Smooth muscle cell (in vitro differentiated cells): ENCODE data around the gene SFMBT2. TPM values are rescaled to one million over a fixed set of nuclear protein-coding genes. Genes with fewer than 3 reads are reported as not detected.

Experiments used
- DNase-seq: peaks from one replicate; lab custom pipeline; 2025; ENCODE audit not compliant: unreplicated experiment; lab: John Stamatoyannopoulos, UW
- H2AFZ ChIP-seq: fragments of 200-600 bp; sonication (generic); 2 replicates; pipeline ENCODE4 v1.6.0; 2016; ENCODE audit warnings: antibody characterized with exemption, low read depth, mild to moderate bottlenecking
- H3F3A ChIP-seq: fragments of 200-600 bp; sonication (generic); 2 replicates; pipeline ENCODE4 v1.6.0; 2017; ENCODE audit warnings: antibody characterized with exemption, low read depth
- H3K27ac ChIP-seq: fragments of 200-600 bp; sonication (generic); 2 replicates; pipeline ENCODE4 v1.5.1; 2016; ENCODE audit warnings: low read depth, mild to moderate bottlenecking
- H3K27me3 ChIP-seq: fragments of 200-600 bp; sonication (generic); 2 replicates; pipeline ENCODE4 v1.6.1; 2016; ENCODE audit warnings: low read depth, mild to moderate bottlenecking
- H3K36me3 ChIP-seq: fragments of 200-600 bp; sonication (generic); 2 replicates; pipeline ENCODE4 v1.5.1; 2016; ENCODE audit warnings: low read depth
- H3K4me1 ChIP-seq: fragments of 200-600 bp; sonication (generic); 2 replicates; pipeline ENCODE4 v1.5.1; 2016; ENCODE audit warnings: low read depth
- H3K4me2 ChIP-seq: fragments of 200-600 bp; sonication (generic); 2 replicates; pipeline ENCODE4 v1.6.0; 2016; ENCODE audit warnings: mild to moderate bottlenecking
- H3K4me3 ChIP-seq: fragments of 200-600 bp; sonication (generic); 2 replicates; pipeline ENCODE4 v1.5.1; 2016; ENCODE audit warnings: mild to moderate bottlenecking
- H3K79me2 ChIP-seq: fragments of 200-600 bp; sonication (generic); 2 replicates; pipeline ENCODE4 v1.6.0; 2016; ENCODE audit warnings: low read depth, mild to moderate bottlenecking
- H3K9ac ChIP-seq: fragments of 200-600 bp; sonication (generic); 2 replicates; pipeline ENCODE4 v1.6.0; 2016; ENCODE audit warnings: low read depth
- H3K9me3 ChIP-seq: fragments of 200-600 bp; sonication (generic); replicated peaks from 2 replicates; pipeline ENCODE4 v1.5.1; 2016; ENCODE audit warnings: low read depth
- H4K20me1 ChIP-seq: fragments of 200-600 bp; sonication (generic); 2 replicates; pipeline ENCODE4 v1.6.0; 2016; ENCODE audit warnings: low read depth
- CTCF ChIP-seq: fragments of 200-600 bp; sonication (generic); IDR thresholded peaks from 2 replicates; pipeline ENCODE4 v1.5.1; 2017; ENCODE audit warnings: borderline replicate concordance, mild to moderate bottlenecking, antibody characterized with exemption; ENCODE audit not compliant: insufficient read depth, poor library complexity, severe bottlenecking
- WGBS: methylation state at CpG from one replicate; pipeline ENCODE4 v1.1.7; 2016; ENCODE audit warnings: low lambda C conversion rate; 5-methylcytosine and 5-hydroxymethylcytosine counted together
- polyA plus RNA-seq: library from polyadenylated mRNA; unstranded; fragments of >200 nt; fragmentation: Nextera tagmentation; extraction: Ambion mirVana; gene quantifications from 2 replicates; pipeline ENCODE4 v1.2.1, GENCODE V29; 2016
- total RNA-seq: library from RNA; depleted of rRNA; stranded (reverse); fragments of >200 nt; gene quantifications from 2 replicates; pipeline ENCODE4 v1.2.3, GENCODE V29; 2014

The SFMBT2 gene
- total and polyA plus RNA-seq, 2 experiments from 2014 or later: 0.90 to 1.4 TPM

GRCh38 chr10:7327885-7328284, 82.9 kb downstream of the SFMBT2 start:
- Histone ChIP-seq H3K4me1 (no peaks in the 10 kb centered on the region), H3F3A (no peaks in the 10 kb centered on the region), H3K9me3 (no peaks in the 10 kb centered on the region), H4K20me1 (no peaks in the 10 kb centered on the region), H3K27me3 (no peaks in the 10 kb centered on the region), H2AFZ (no peak overlapping the region), H3K9ac (no peak overlapping the region), H3K79me2 (no peaks in the 10 kb centered on the region), H3K4me2 (no peak overlapping the region), H3K27ac (no peak overlapping the region), H3K36me3 (no peaks in the 10 kb centered on the region), H3K4me3 (no peak overlapping the region)
- WGBS: 84% methylated on average over 3 of the region's 3 CpGs
- TF ChIP-seq CTCF: no peak
- no peak for DNase-seq

- Histone ChIP-seq H3K4me3 (no peak overlapping the region), H4K20me1 (no peaks in the 10 kb centered on the region), H3K27ac (no peak overlapping the region), H3K4me2 (no peak overlapping the region), H3K4me1 (no peaks in the 10 kb centered on the region), H3K9ac (no peak overlapping the region), H3K9me3 (no peaks in the 10 kb centered on the region), H3K27me3 (no peaks in the 10 kb centered on the region), H3K79me2 (no peaks in the 10 kb centered on the region), H3F3A (no peaks in the 10 kb centered on the region), H2AFZ (no peak overlapping the region), H3K36me3 (no peaks in the 10 kb centered on the region)
- no peak for DNase-seq
- no peak for TF ChIP-seq CTCF
- 100% methylated on average over 1 of the region's 1 CpG for WGBS
Measured at GRCh38 chr10:7322623-7323022, 88.2 kb downstream of the SFMBT2 start.

- no peaks in the 10 kb centered on the region for H3K4me1 ChIP-seq
Measured at GRCh38 chr10:7320072-7320471, 90.8 kb downstream of the SFMBT2 start.

More at GRCh38 chr10:7320072-7320471, 90.8 kb downstream of the SFMBT2 start:
- no peaks in the 10 kb centered on the region for H4K20me1 ChIP-seq
- H3K27ac ChIP-seq: no peak overlapping the region
- H3K4me3 ChIP-seq: no peak overlapping the region
- WGBS: 94% methylated on average over 7 of the region's 7 CpGs
- no peak overlapping the region for H3K4me2 ChIP-seq
- no peak overlapping the region for H3K9ac ChIP-seq
- no peaks in the 10 kb centered on the region for H3K27me3 ChIP-seq
- no peaks in the 10 kb centered on the region for H3K79me2 ChIP-seq
- no peaks in the 10 kb centered on the region for H3K9me3 ChIP-seq
- DNase-seq: no peak
- H2AFZ ChIP-seq: no peak overlapping the region
- TF ChIP-seq CTCF: no peak
- no peaks in the 10 kb centered on the region for H3K36me3 ChIP-seq
- H3F3A ChIP-seq: no peaks in the 10 kb centered on the region
